ENCODE results near the gene SKOR1. TPM values are rescaled to one million over a fixed set of nuclear protein-coding genes. Genes with fewer than 3 reads are reported as not detected.

The SKOR1 gene
- total RNA-seq, 1 experiment from 2014 or later: 0.81 TPM

DNA sequence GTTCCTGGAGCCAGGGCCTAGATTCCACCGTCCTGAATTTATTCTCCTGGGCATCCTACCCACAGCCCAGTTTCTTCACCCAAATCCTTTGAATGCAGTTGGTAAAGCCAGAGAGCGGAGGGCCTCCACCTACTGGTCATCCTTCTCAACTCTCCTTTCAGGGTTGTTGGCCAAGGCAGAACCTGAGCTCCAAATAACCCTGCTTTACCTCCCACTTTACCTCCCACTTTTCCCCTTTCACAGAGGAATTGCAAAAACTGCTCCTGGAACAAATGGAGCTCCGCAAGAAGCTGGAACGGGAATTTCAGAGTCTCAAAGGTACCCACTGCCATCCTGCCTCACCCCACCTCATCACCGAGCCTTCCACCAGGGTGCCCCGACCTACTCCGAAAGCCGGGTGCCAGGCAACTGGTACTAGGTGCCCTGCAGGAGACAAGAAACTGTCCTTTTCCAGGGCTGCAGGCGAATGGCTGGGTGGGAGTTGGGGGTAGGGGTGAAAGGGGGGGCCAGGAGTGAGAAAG, 6.8 kb downstream of the SKOR1 start (continued):
- TF ChIP-seq, protein P1, sequence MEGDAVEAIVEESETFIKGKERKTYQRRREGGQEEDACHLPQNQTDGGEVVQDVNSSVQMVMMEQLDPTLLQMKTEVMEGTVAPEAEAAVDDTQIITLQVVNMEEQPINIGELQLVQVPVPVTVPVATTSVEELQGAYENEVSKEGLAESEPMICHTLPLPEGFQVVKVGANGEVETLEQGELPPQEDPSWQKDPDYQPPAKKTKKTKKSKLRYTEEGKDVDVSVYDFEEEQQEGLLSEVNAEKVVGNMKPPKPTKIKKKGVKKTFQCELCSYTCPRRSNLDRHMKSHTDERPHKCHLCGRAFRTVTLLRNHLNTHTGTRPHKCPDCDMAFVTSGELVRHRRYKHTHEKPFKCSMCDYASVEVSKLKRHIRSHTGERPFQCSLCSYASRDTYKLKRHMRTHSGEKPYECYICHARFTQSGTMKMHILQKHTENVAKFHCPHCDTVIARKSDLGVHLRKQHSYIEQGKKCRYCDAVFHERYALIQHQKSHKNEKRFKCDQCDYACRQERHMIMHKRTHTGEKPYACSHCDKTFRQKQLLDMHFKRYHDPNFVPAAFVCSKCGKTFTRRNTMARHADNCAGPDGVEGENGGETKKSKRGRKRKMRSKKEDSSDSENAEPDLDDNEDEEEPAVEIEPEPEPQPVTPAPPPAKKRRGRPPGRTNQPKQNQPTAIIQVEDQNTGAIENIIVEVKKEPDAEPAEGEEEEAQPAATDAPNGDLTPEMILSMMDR (IDR thresholded peaks at IDR 0.05 in 2 of 3, conservative IDR thresholded peaks at IDR 0.05 in 1 of 3; ENCODE audit: borderline replicate concordance in 1 of 3, insufficient read depth in 1 of 3, low read depth in 2 of 3, low read length in 2 of 3): peak in 2 of 3 experiments; percentile 19 to 46; a peak in 3 of 6 replicates
- TF ChIP-seq, protein P2, sequence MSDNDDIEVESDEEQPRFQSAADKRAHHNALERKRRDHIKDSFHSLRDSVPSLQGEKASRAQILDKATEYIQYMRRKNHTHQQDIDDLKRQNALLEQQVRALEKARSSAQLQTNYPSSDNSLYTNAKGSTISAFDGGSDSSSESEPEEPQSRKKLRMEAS (IDR thresholded peaks at IDR 0.05): no peak

DNA sequence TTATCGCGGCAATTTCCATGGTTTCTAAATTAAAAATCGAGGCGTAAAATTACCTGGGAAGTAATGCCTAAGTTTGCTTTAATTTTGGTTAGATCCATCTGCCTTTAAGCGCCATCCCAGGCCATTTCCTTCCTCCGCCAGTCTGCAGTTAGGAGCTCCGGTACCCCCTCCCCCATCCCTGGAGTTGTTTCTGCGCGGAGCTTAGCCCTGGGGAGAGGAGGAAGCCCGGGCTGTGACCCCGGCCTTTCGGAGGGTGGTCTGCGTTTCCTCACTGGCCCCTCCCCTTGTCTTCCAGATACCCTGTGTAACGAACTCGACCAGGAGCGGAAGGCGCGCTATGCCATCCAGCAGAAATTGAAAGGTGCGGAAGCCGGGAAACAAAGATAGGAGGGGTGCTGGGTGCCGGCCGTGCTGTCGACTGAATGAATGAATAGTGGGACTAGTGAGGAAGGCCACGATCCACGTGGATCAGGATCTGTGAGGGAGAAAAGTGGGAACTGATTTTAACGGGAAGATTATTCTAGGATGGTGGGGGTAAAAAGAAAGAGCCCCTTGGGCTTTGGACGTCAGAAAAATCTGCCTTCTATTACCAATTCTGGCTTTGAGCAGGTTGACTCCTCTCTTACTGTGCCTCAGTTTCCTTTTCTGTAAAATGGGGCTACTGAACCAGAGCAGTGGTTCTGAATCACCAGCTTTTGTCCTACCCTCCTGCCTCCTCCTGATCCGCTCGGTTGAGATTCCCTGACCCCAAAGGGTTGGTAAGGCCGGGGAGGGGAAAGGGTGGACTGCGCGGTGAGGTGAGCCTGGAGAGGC, 7.8 kb downstream of the SKOR1 start:
- no peak for ATAC-seq
- RAD21 ChIA-PET (ENCODE audit: low non-redundant PET in 1 of 2, low total read pairs in 2 of 2, uncharacterized antibody in 2 of 2, unreplicated experiment in 2 of 2): no interaction called here
- intact Hi-C loops (cut with micrococcal nuclease): loop anchor here (2.0 to 10.0 kb wide), 4 partner anchors 308 to 886 kb away; partner anchors contain the start of gene C15orf61
- Histone ChIP-seq H4K20me1 (ENCODE audit: insufficient read depth) (no peaks in the 10 kb centered on the region), H3K4me1 (ENCODE audit: control insufficient read depth in 1 of 2, insufficient read depth in 2 of 2, low read length in 2 of 2) (no peaks in the 10 kb centered on the region), H3K36me3 (ENCODE audit: control insufficient read depth in 1 of 2, insufficient read depth in 2 of 2, low read length in 2 of 2) (no peaks in the 10 kb centered on the region), H2AFZ (ENCODE audit: low read depth, low read length, poor library complexity, severe bottlenecking) (no peak overlapping the region), H3K4me3 (replicated peaks in 1 of 2; ENCODE audit: low read depth in 1 of 2, low read length in 2 of 2) (no peak overlapping the region), H3K9me3 (ENCODE audit: control insufficient read depth in 1 of 2, insufficient read depth in 1 of 2, low read depth in 1 of 2, low read length in 2 of 2) (no peaks in the 10 kb centered on the region), H3K79me2 (ENCODE audit: insufficient read depth, low read length) (no peaks in the 10 kb centered on the region), H3K27me3 (ENCODE audit: insufficient read depth, low read length) (no peaks in the 10 kb centered on the region), H3K9ac (ENCODE audit: low read length) (no peak overlapping the region), H3K4me2 (ENCODE audit: low read length) (0 out of 2 replicates have a peak overlapping the region, but pooled peaks have one; percentile 36), H3K9me2 (ENCODE audit: insufficient read depth) (no peaks in the 10 kb centered on the region), H3K27ac (ENCODE audit: low read depth, low read length) (no peak overlapping the region)
- no peak for DNase-seq (ENCODE audit: low read depth, low spot score)
- BruUV-seq (replicated peaks): no TSS peak
- CTCF ChIA-PET: interaction anchor here (1.3 kb wide), 1 partner anchor 376 kb away, joined by 10 read pairs; no protein-coding TSS in a partner anchor
- POLR2A ChIA-PET: no interaction called here
- TF ChIP-seq YY1 (IDR thresholded peaks at IDR 0.05; ENCODE audit: extremely low read depth, insufficient replicate concordance, low read depth, low read length): no peak
- TF ChIP-seq EZH2 (IDR thresholded peaks at IDR 0.05): no peak
- no peak for TF ChIP-seq ZNF274 (IDR thresholded peaks at IDR 0.05; ENCODE audit: low read depth, low read length)
- TF ChIP-seq, protein P3, sequence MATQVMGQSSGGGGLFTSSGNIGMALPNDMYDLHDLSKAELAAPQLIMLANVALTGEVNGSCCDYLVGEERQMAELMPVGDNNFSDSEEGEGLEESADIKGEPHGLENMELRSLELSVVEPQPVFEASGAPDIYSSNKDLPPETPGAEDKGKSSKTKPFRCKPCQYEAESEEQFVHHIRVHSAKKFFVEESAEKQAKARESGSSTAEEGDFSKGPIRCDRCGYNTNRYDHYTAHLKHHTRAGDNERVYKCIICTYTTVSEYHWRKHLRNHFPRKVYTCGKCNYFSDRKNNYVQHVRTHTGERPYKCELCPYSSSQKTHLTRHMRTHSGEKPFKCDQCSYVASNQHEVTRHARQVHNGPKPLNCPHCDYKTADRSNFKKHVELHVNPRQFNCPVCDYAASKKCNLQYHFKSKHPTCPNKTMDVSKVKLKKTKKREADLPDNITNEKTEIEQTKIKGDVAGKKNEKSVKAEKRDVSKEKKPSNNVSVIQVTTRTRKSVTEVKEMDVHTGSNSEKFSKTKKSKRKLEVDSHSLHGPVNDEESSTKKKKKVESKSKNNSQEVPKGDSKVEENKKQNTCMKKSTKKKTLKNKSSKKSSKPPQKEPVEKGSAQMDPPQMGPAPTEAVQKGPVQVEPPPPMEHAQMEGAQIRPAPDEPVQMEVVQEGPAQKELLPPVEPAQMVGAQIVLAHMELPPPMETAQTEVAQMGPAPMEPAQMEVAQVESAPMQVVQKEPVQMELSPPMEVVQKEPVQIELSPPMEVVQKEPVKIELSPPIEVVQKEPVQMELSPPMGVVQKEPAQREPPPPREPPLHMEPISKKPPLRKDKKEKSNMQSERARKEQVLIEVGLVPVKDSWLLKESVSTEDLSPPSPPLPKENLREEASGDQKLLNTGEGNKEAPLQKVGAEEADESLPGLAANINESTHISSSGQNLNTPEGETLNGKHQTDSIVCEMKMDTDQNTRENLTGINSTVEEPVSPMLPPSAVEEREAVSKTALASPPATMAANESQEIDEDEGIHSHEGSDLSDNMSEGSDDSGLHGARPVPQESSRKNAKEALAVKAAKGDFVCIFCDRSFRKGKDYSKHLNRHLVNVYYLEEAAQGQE (IDR thresholded peaks at IDR 0.05; ENCODE audit: low read depth): no peak
- TF ChIP-seq ZFX (IDR thresholded peaks at IDR 0.05): no peak
- TF ChIP-seq, protein P1 (IDR thresholded peaks at IDR 0.05 in 2 of 3, conservative IDR thresholded peaks at IDR 0.05 in 1 of 3; ENCODE audit: borderline replicate concordance in 1 of 3, insufficient read depth in 1 of 3, low read depth in 2 of 3, low read length in 2 of 3): no peak
- TF ChIP-seq, protein P4, sequence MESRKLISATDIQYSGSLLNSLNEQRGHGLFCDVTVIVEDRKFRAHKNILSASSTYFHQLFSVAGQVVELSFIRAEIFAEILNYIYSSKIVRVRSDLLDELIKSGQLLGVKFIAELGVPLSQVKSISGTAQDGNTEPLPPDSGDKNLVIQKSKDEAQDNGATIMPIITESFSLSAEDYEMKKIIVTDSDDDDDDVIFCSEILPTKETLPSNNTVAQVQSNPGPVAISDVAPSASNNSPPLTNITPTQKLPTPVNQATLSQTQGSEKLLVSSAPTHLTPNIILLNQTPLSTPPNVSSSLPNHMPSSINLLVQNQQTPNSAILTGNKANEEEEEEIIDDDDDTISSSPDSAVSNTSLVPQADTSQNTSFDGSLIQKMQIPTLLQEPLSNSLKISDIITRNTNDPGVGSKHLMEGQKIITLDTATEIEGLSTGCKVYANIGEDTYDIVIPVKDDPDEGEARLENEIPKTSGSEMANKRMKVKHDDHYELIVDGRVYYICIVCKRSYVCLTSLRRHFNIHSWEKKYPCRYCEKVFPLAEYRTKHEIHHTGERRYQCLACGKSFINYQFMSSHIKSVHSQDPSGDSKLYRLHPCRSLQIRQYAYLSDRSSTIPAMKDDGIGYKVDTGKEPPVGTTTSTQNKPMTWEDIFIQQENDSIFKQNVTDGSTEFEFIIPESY (IDR thresholded peaks at IDR 0.05; ENCODE audit: extremely low read depth, insufficient replicate concordance, low read length): no peak
- TF ChIP-seq FOSL1 (IDR thresholded peaks at IDR 0.05; ENCODE audit: low read depth): no peak

Measured in HCT116 (cell line).